ENCODE data around the gene IRGQ. TPM values are rescaled to one million over a fixed set of nuclear protein-coding genes. Genes with fewer than 3 reads are reported as not detected.
"Not testable (repeated sequence)": the region's sequence is repeated elsewhere in the genome, so short reads cannot be mapped to it uniquely, and the experiment has no call there.

Gene IRGQ
- total and polyA plus RNA-seq, 12 donors = 7.0 to 57.9 (median 21.5) TPM

- no peaks in the 10 kb centered on the region for H3K27me3 ChIP-seq
- H3K36me3 ChIP-seq (replicated peaks in 1 of 2) = peaks cover 0 to 42% of the 10 kb centered on the region in 2 donors
- TF ChIP-seq CTCF (IDR thresholded peaks at IDR 0.05) (no peak), POLR2A (IDR thresholded peaks at IDR 0.05) (no peak)
- no peak for DNase-seq
- no peak overlapping the region for H3K27ac ChIP-seq
- no peak overlapping the region for H3K4me3 ChIP-seq
- intact Hi-C loops (cut with DNase I) = loop anchor here (5.0 to 10.0 kb wide), 3 partner anchors 35 to 63 kb away; no protein-coding TSS in a partner anchor
- H3K9me3 ChIP-seq (replicated peaks in 1 of 3) = no peaks in the 10 kb centered on the region
- peaks cover 12 to 15% of the 10 kb centered on the region in 2 donors for H3K4me1 ChIP-seq (replicated peaks in 1 of 2)
- WGBS, 4 donors = 95 to 96% (median 96%) methylated on average over 24 to 63 of the region's 63 CpGs
These were observed 3.8 kb downstream of the IRGQ start for GRCh38 chr19:43591904-43592772.

DNA sequence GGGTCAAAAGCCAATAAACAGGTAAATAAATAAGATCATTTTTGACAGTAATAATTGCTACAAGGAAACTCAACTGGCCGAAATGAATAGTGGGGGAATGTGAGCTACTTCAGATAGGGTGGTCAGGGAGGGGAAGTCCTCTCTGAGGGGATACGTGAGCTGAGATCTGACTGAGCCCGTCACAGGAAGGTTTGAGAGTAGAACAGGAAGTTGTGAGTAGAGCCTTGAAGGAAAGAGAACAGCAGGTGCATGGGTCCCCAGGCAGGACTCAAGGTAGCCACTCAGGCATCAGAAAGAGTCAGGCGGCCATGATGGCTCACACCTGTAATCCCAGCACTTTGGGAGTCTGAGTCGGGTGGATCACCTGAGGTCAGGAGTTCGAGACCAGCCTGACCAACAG, 6.3 kb downstream of the IRGQ start:
- Histone ChIP-seq H3K36me3 (replicated peaks in 1 of 2) (peaks cover 0 to 42% of the 10 kb centered on the region in 2 donors), H3K4me1 (replicated peaks in 1 of 2) (peaks cover 8 to 10% of the 10 kb centered on the region in 2 donors), H3K27me3 (no peaks in the 10 kb centered on the region), H3K27ac (no peak overlapping the region), H3K4me3 (no peak overlapping the region), H3K9me3 (replicated peaks in 1 of 3) (no peaks in the 10 kb centered on the region)
- TF ChIP-seq POLR2A (IDR thresholded peaks at IDR 0.05) (no peak), CTCF (IDR thresholded peaks at IDR 0.05) (no peak)
- no peak for DNase-seq
- intact Hi-C loops (cut with DNase I) = loop anchor here (5.0 to 10.0 kb wide), 3 partner anchors 32 to 65 kb away; no protein-coding TSS in a partner anchor
- 76 to 89% (median 82%) methylated on average over 6 of the region's 6 CpGs for WGBS, 4 donors

DNA sequence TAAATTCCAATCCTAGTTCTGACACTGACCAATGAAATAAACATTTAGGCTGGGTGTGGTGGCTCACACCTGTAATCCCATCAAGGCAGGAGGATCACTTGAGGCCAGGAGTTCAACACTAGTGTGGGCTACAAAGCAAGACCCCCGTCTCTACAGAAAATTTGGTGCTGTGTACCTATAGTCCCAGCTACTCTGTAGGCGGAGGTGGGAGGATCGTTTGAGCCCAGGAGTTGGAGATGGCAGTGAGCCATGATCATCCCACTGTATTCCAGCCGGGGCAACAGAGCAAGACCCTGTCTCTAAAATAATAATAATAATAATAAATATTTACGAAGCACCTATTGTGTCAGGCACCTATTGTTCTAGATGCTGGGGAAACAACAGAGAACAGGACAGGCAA, 6.7 kb downstream of the IRGQ start:
- H3K36me3 ChIP-seq (replicated peaks in 1 of 2) = peaks cover 0 to 42% of the 10 kb centered on the region in 2 donors
- TF ChIP-seq CTCF (IDR thresholded peaks at IDR 0.05) (no peak), POLR2A (IDR thresholded peaks at IDR 0.05) (no peak)
- H3K27ac ChIP-seq = no peak overlapping the region
- peaks cover 4 to 10% of the 10 kb centered on the region in 2 donors for H3K4me1 ChIP-seq (replicated peaks in 1 of 2)
- no peak for DNase-seq
- intact Hi-C loops (cut with DNase I) = no loop called here
- H3K27me3 ChIP-seq = no peaks in the 10 kb centered on the region
- H3K9me3 ChIP-seq (replicated peaks in 1 of 3) = no peaks in the 10 kb centered on the region
- no peak overlapping the region for H3K4me3 ChIP-seq
- WGBS, 4 donors = 81 to 90% (median 85%) methylated on average over 5 of the region's 5 CpGs

DNA sequence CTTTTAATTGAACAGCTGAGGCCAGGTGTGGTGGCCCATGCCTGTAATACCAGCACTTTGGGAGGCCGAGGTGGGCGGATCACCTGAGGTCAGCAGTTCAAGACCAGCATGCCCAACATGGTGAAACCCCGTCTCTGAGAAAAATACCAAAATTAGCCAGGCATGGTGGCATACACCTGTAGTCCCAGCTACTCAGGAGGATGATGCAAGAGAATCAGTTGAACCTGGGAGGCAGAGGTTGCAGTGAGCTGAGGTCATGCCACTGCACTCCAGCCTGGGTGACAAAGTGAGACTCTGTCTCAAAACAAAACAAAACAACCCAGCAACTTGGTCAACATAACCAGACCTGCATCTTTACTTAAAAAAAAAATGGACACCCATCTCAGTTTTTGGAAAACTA, 8.9 kb downstream of the IRGQ start:
- DNase-seq; H3K4me1 ChIP-seq (replicated peaks in 1 of 2); H3K27me3 ChIP-seq; H3K9me3 ChIP-seq (replicated peaks in 1 of 3); intact Hi-C loops (cut with DNase I); H3K27ac ChIP-seq; H3K4me3 ChIP-seq: not testable (repeated sequence)
- WGBS, 4 donors = 95 to 100% (median 98%) methylated on average over 3 of the region's 3 CpGs
- peaks cover 0 to 24% of the 10 kb centered on the region in 2 donors for H3K36me3 ChIP-seq (replicated peaks in 1 of 2)
